Suprapubic skin (tissue), 4 donors: ENCODE measurements around the gene MTX3. TPM values are rescaled to one million over a fixed set of nuclear protein-coding genes. Genes with fewer than 3 reads are reported as not detected.

ENCODE experiments used
- DNase-seq, 2 donors: peaks; one replicate each; pipeline ENCODE4 v3.0.0-alpha.2; 2019; ENCODE audit warnings: low spot score in 2 of 2
- H3K27ac ChIP-seq: fragments of 200-600 bp; sonication (generic); one replicate; pipeline ENCODE4 v1.5.1; 2019
- H3K27me3 ChIP-seq: fragments of 200-600 bp; sonication (generic); one replicate; pipeline ENCODE4 v1.5.1; 2019
- H3K36me3 ChIP-seq: fragments of 200-600 bp; sonication (generic); one replicate; pipeline ENCODE4 v1.5.1; 2019
- H3K4me1 ChIP-seq: fragments of 200-600 bp; sonication (generic); one replicate; pipeline ENCODE4 v1.5.1; 2019
- H3K4me3 ChIP-seq: fragments of 200-600 bp; sonication (generic); one replicate; pipeline ENCODE4 v1.5.1; 2019; ENCODE audit warnings: mild to moderate bottlenecking
- H3K9me3 ChIP-seq: fragments of 200-600 bp; sonication (generic); one replicate; pipeline ENCODE4 v1.5.1; 2019
- CTCF ChIP-seq, 2 donors: fragments of 200-600 bp in 1 of 2; fragments of 450-650 bp in 1 of 2; sonication (generic) in 1 of 2; IDR thresholded peaks; one replicate each; pipeline ENCODE4 v1.5.1; 2016 to 2019; ENCODE audit warnings: antibody characterized with exemption in 2 of 2, mild to moderate bottlenecking in 1 of 2, moderate library complexity in 1 of 2
- EP300 ChIP-seq: sonication (generic); formaldehyde crosslinking; IDR thresholded peaks from one replicate; pipeline ENCODE4 v1.6.1; 2017; ENCODE audit warnings: antibody characterized with exemption
- POLR2A ChIP-seq, 2 donors: fragments of 450-650 bp; IDR thresholded peaks; one replicate each; pipeline ENCODE4 v1.6.1; 2017; ENCODE audit warnings: antibody characterized with exemption in 2 of 2, mild to moderate bottlenecking in 2 of 2, moderate library complexity in 2 of 2
- POLR2AphosphoS5 ChIP-seq, 3 donors: sonication (generic); formaldehyde crosslinking; IDR thresholded peaks; one replicate each; pipeline ENCODE4 v1.6.1; 2017; ENCODE audit warnings: antibody characterized with exemption in 3 of 3
- WGBS: methylation state at CpG from one replicate; pipeline ENCODE4 v1.1.5; 2018; 5-methylcytosine and 5-hydroxymethylcytosine counted together
- total RNA-seq, 4 donors: library from RNA; depleted of rRNA; stranded (reverse); fragments of >200 nt; gene quantifications; one replicate each; pipeline ENCODE4 v1.1.0, GENCODE V29; 2016

Gene MTX3
- total RNA-seq, 4 donors from 2014 or later = 11.4 to 14.8 (median 12.6) TPM

- no peaks in the 10 kb centered on the region for H3K4me1 ChIP-seq
- TF ChIP-seq CTCF (IDR thresholded peaks at IDR 0.05) = no peak
- TF ChIP-seq POLR2AphosphoS5 (IDR thresholded peaks at IDR 0.05) = no peak
- TF ChIP-seq EP300 = no peak
- TF ChIP-seq POLR2A (IDR thresholded peaks at IDR 0.05) = no peak
- no peak for DNase-seq
These were observed 34.0 kb upstream of the MTX3 start for GRCh38 chr5:80025069-80025468.

GRCh38 chr5:80010754-80011392, 19.8 kb upstream of the MTX3 start:
- no peaks in the 10 kb centered on the region for H3K4me1 ChIP-seq
- DNase-seq = no peak
- no peaks in the 10 kb centered on the region for H3K27me3 ChIP-seq
- H3K9me3 ChIP-seq = no peaks in the 10 kb centered on the region
- no peak overlapping the region for H3K27ac ChIP-seq
- WGBS = 75% methylated on average over 5 of the region's 5 CpGs
- H3K36me3 ChIP-seq = no peaks in the 10 kb centered on the region
- no peak overlapping the region for H3K4me3 ChIP-seq
- no peak for TF ChIP-seq EP300
- TF ChIP-seq POLR2AphosphoS5 (IDR thresholded peaks at IDR 0.05) = no peak

More at GRCh38 chr5:80025069-80025468, 34.0 kb upstream of the MTX3 start:
- H3K9me3 ChIP-seq = no peaks in the 10 kb centered on the region
- peaks cover 7% of the 10 kb centered on the region for H3K27me3 ChIP-seq
- no peak overlapping the region for H3K27ac ChIP-seq
- H3K36me3 ChIP-seq = no peaks in the 10 kb centered on the region
- WGBS = 81% methylated on average over 2 of the region's 2 CpGs
- no peak overlapping the region for H3K4me3 ChIP-seq

- WGBS = 63% methylated on average over 4 of the region's 4 CpGs
- no peaks in the 10 kb centered on the region for H3K9me3 ChIP-seq
- no peak for TF ChIP-seq POLR2A (IDR thresholded peaks at IDR 0.05)
- no peak for DNase-seq
- no peak overlapping the region for H3K27ac ChIP-seq
- no peaks in the 10 kb centered on the region for H3K27me3 ChIP-seq
- H3K36me3 ChIP-seq = no peaks in the 10 kb centered on the region
- H3K4me3 ChIP-seq = no peak overlapping the region
- no peaks in the 10 kb centered on the region for H3K4me1 ChIP-seq
These were observed 18.1 kb upstream of the MTX3 start for GRCh38 chr5:80008995-80009765.

GRCh38 chr5:80002677-80003076, 11.6 kb upstream of the MTX3 start:
- Histone ChIP-seq H3K4me1 (no peaks in the 10 kb centered on the region), H3K36me3 (no peaks in the 10 kb centered on the region), H3K4me3 (no peak overlapping the region), H3K9me3 (no peaks in the 10 kb centered on the region), H3K27me3 (no peaks in the 10 kb centered on the region), H3K27ac (no peak overlapping the region)
- WGBS = 91% methylated on average over 1 of the region's 1 CpG
- DNase-seq = no peak
- TF ChIP-seq POLR2AphosphoS5 (IDR thresholded peaks at IDR 0.05) = no peak
- TF ChIP-seq EP300 = no peak
- no peak for TF ChIP-seq POLR2A (IDR thresholded peaks at IDR 0.05)
- no peak for TF ChIP-seq CTCF (IDR thresholded peaks at IDR 0.05)

- 100% methylated on average over 1 of the region's 1 CpG for WGBS
- Histone ChIP-seq H3K9me3 (no peaks in the 10 kb centered on the region), H3K27ac (no peak overlapping the region), H3K4me1 (no peaks in the 10 kb centered on the region), H3K27me3 (peaks cover 6% of the 10 kb centered on the region), H3K4me3 (no peak overlapping the region), H3K36me3 (no peaks in the 10 kb centered on the region)
- TF ChIP-seq EP300 = no peak
- TF ChIP-seq POLR2A (IDR thresholded peaks at IDR 0.05) = no peak
- no peak for TF ChIP-seq POLR2AphosphoS5 (IDR thresholded peaks at IDR 0.05)
- no peak for TF ChIP-seq CTCF (IDR thresholded peaks at IDR 0.05)
- no peak for DNase-seq
These were observed 8.7 kb upstream of the MTX3 start for GRCh38 chr5:79999722-80000121.

- no peak for TF ChIP-seq CTCF (IDR thresholded peaks at IDR 0.05)
- no peak for TF ChIP-seq EP300
- TF ChIP-seq POLR2AphosphoS5 (IDR thresholded peaks at IDR 0.05) = no peak
- TF ChIP-seq POLR2A (IDR thresholded peaks at IDR 0.05) = no peak
- peaks cover 22% of the 10 kb centered on the region for H3K4me1 ChIP-seq
These were observed 2.0 kb upstream of the MTX3 start for GRCh38 chr5:79992891-79993657.

More at GRCh38 chr5:79992891-79993657, 2.0 kb upstream of the MTX3 start:
- DNase-seq = no peak
- Histone ChIP-seq H3K4me3 (no peak overlapping the region), H3K27me3 (peaks cover 26% of the 10 kb centered on the region), H3K27ac (no peak overlapping the region), H3K9me3 (no peaks in the 10 kb centered on the region), H3K36me3 (peaks cover 6% of the 10 kb centered on the region)
- WGBS = 74% methylated on average over 2 of the region's 2 CpGs
